Activated CD8-positive, alpha-beta T cell treated with anti-CD3 and anti-CD28 coated beads for 36 hours (primary cell): Measurements from ENCODE around the gene LOXL3. TPM values are rescaled to one million over a fixed set of nuclear protein-coding genes. Genes with fewer than 3 reads are reported as not detected.

ENCODE experiments used
- ATAC-seq: fragments of 200-7000 bp; cut with Tn5 transposase; one replicate; pipeline ENCODE4 v1.10.0; 2021; ENCODE audit warnings: mild to moderate bottlenecking, moderate library complexity
- CTCF ChIA-PET: fragments of 350-600 bp; sonication (Branson Sonifier 250); formaldehyde crosslinking; loops from one replicate; lab custom pipeline; 2021; ENCODE audit warnings: antibody characterized with exemption; lab: Charles Lee
- POLR2A ChIA-PET: fragments of 350-600 bp; sonication (Branson Sonifier 250); formaldehyde crosslinking; loops from one replicate; lab custom pipeline; 2021; ENCODE audit warnings: antibody characterized with exemption; lab: Charles Lee
- DNase-seq: peaks from one replicate; pipeline ENCODE4 v3.0.0-alpha.2; 2020
- H3K27ac Mint-ChIP-seq: one replicate; pipeline ENCODE4 v1.8.0; 2021; ENCODE audit warnings: mild to moderate bottlenecking, mixed read lengths
- H3K27me3 Mint-ChIP-seq: one replicate; pipeline ENCODE4 v1.8.0; 2021; ENCODE audit warnings: mixed read lengths
- H3K36me3 Mint-ChIP-seq: one replicate; pipeline ENCODE4 v1.8.0; 2021; ENCODE audit warnings: low read depth, mixed read lengths
- H3K4me1 Mint-ChIP-seq: one replicate; pipeline ENCODE4 v1.8.0; 2021; ENCODE audit warnings: low read depth, mixed read lengths
- H3K4me3 Mint-ChIP-seq: one replicate; pipeline ENCODE4 v1.8.0; 2021; ENCODE audit warnings: mild to moderate bottlenecking, moderate library complexity, mixed read lengths
- H3K9me3 Mint-ChIP-seq: one replicate; pipeline ENCODE4 v1.8.0; 2021; ENCODE audit warnings: mixed read lengths
- CTCF ChIP-seq: fragments of 200-600 bp; IDR thresholded peaks from one replicate; pipeline ENCODE4 v1.8.0; 2022; ENCODE audit warnings: antibody characterized with exemption, mild to moderate bottlenecking
- intact Hi-C: fragments of 100-400 bp; cut with micrococcal nuclease; formaldehyde crosslinking; loops from one replicate; pipeline ENCODE4 v1.10.0; 2022
- total RNA-seq, 2 experiments: library from RNA; stranded (reverse); gene quantifications; one replicate each; pipeline ENCODE4 v1.2.3, GENCODE V29; 2021

Gene LOXL3
- total RNA-seq, 2 experiments from 2014 or later = 0.38 to 0.60 TPM

DNA sequence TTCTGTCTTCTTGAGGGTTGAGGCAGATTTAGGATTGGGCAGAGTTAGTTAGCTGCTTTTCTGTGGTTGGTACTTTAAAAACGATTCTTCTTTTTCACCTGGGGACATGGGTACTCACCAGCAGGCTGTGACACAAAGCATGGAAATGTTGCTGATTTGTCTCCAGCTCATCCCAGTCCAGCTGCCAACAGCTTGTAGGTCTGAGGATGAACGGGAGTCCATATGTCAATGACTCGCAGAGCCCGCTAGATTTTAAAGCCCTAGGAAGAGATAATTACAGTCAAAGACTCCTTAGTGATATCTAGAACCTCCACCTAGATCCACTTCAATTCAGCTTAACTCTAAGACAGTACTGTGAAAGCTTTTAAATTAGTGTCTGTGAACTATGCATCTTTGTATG lies 21.6 kb upstream of the LOXL3 start:
- no peaks in the 10 kb centered on the region for H3K27me3 Mint-ChIP-seq
- intact Hi-C loops = no loop called here
- POLR2A ChIA-PET = interaction anchor here (0.9 to 2.3 kb wide), 2 partner anchors 8 to 13 kb away, joined by 3 to 5 read pairs; no protein-coding TSS in a partner anchor

GRCh38 chr2:74573747-74574562 lies 20.2 kb upstream of the LOXL3 start:
- ChIA-PET CTCF (interaction anchor here (0.7 to 7.6 kb wide), 6 partner anchors 9 to 70 kb away, joined by 3 to 54 read pairs (median 4); no protein-coding TSS in a partner anchor), POLR2A (interaction anchor here (2.3 kb wide), 1 partner anchor 15 kb away, joined by 5 read pairs; no protein-coding TSS in a partner anchor)
- intact Hi-C loops = no loop called here
- H3K9me3 Mint-ChIP-seq = no peaks in the 10 kb centered on the region
- ATAC-seq = peak; percentile 69
- peaks cover 2% of the 10 kb centered on the region for H3K36me3 Mint-ChIP-seq
- no peak for TF ChIP-seq CTCF
- DNase-seq = peak; percentile 35
- H3K27ac Mint-ChIP-seq = peak overlapping the region; percentile 71
- H3K27me3 Mint-ChIP-seq = no peaks in the 10 kb centered on the region
- peaks cover 26% of the 10 kb centered on the region for H3K4me1 Mint-ChIP-seq
- peak overlapping the region; percentile 36 for H3K4me3 Mint-ChIP-seq

More for the DNA sequence above, 21.6 kb upstream of the LOXL3 start:
- Mint-ChIP-seq H3K27ac (no peak overlapping the region), H3K36me3 (peaks cover 2% of the 10 kb centered on the region), H3K4me1 (peaks cover 23% of the 10 kb centered on the region), H3K4me3 (no peak overlapping the region), H3K9me3 (no peaks in the 10 kb centered on the region)
- no peak for TF ChIP-seq CTCF
- CTCF ChIA-PET = interaction anchor here (1.4 to 7.6 kb wide), 5 partner anchors 13 to 72 kb away, joined by 3 to 54 read pairs (median 5); no protein-coding TSS in a partner anchor
- DNase-seq (no peak), ATAC-seq (no peak)

- POLR2A ChIA-PET = no interaction called here
Observed at GRCh38 chr2:74572178-74572925, 18.6 kb upstream of the LOXL3 start.

GRCh38 chr2:74571058-74571457 lies 17.3 kb upstream of the LOXL3 start:
- H3K36me3 Mint-ChIP-seq = peaks cover 2% of the 10 kb centered on the region
- POLR2A ChIA-PET = interaction anchor here (0.6 to 0.7 kb wide), 2 partner anchors 29 to 44 kb away, joined by 3 read pairs; no protein-coding TSS in a partner anchor
- H3K9me3 Mint-ChIP-seq = no peaks in the 10 kb centered on the region
- H3K27me3 Mint-ChIP-seq = peaks cover 2% of the 10 kb centered on the region
- no peak overlapping the region for H3K4me3 Mint-ChIP-seq
- ATAC-seq (peak; percentile 73), DNase-seq (peak; percentile 43)
- no peak for TF ChIP-seq CTCF
- no peak overlapping the region for H3K27ac Mint-ChIP-seq
- peaks cover 42% of the 10 kb centered on the region for H3K4me1 Mint-ChIP-seq
- CTCF ChIA-PET = interaction anchor here (0.9 to 3.1 kb wide), 4 partner anchors 14 to 88 kb away, joined by 3 to 10 read pairs (median 4); partner anchors contain the start of genes CCDC142 and TTC31
- intact Hi-C loops = no loop called here

More at GRCh38 chr2:74572178-74572925, 18.6 kb upstream of the LOXL3 start:
- no peaks in the 10 kb centered on the region for H3K9me3 Mint-ChIP-seq
- no peak for ATAC-seq
- peaks cover 2% of the 10 kb centered on the region for H3K36me3 Mint-ChIP-seq
- H3K4me3 Mint-ChIP-seq = no peak overlapping the region
- peaks cover 2% of the 10 kb centered on the region for H3K27me3 Mint-ChIP-seq
- H3K4me1 Mint-ChIP-seq = peaks cover 33% of the 10 kb centered on the region
- H3K27ac Mint-ChIP-seq = no peak overlapping the region
- CTCF ChIA-PET = interaction anchor here (1.1 to 7.6 kb wide), 3 partner anchors 11 to 89 kb away, joined by 3 to 54 read pairs (median 5); partner anchors contain the start of genes CCDC142 and TTC31
- intact Hi-C loops = no loop called here
- no peak for TF ChIP-seq CTCF
- DNase-seq = no peak
